ENCODE data around the gene C7orf57. TPM values are rescaled to one million over a fixed set of nuclear protein-coding genes. Genes with fewer than 3 reads are reported as not detected.
A peak's percentile ranks its signal among the peaks of the same experiment; 100 is the strongest.

The C7orf57 gene
- total and polyA plus RNA-seq, 2 experiments from 2014 or later = 0.42 to 2.1 TPM

- H3K79me2 ChIP-seq (replicated peaks; ENCODE audit: insufficient read depth) = no peaks in the 10 kb centered on the region
- peak overlapping the region; percentile 23 for H3K4me3 ChIP-seq
- peak; percentile 72 for DNase-seq (ENCODE audit: low spot score)
- Mint-ChIP-seq H3K9me3 (no peaks in the 10 kb centered on the region), H3K4me3 (peak overlapping the region; percentile 54), H3K27me3 (ENCODE audit: insufficient read depth, low read depth, poor library complexity) (peaks cover 38% of the 10 kb centered on the region), H3K27ac (peak overlapping the region; percentile 71), H3K4me1 (peaks cover 66% of the 10 kb centered on the region), H3K36me3 (ENCODE audit: low read depth) (no peaks in the 10 kb centered on the region)
- H3K4me1 ChIP-seq (ENCODE audit: insufficient read depth) = peaks cover 52% of the 10 kb centered on the region
- H3K36me3 ChIP-seq (ENCODE audit: insufficient read depth) = no peaks in the 10 kb centered on the region
- peak overlapping the region; percentile 72 for H3K4me2 ChIP-seq
- no peaks in the 10 kb centered on the region for H3F3A ChIP-seq (replicated peaks; ENCODE audit: low read depth)
- H3K27me3 ChIP-seq (ENCODE audit: insufficient read depth) = peaks cover 33% of the 10 kb centered on the region
- no peak for TF ChIP-seq ZNF462 (CRISPR knock-in tag; IDR thresholded peaks at IDR 0.05)
- no peaks in the 10 kb centered on the region for H4K20me1 ChIP-seq (replicated peaks; ENCODE audit: insufficient read depth)
- no peak overlapping the region for H2AFZ ChIP-seq
- ATAC-seq = peak; percentile 27
- H3K27ac ChIP-seq (ENCODE audit: low read depth) = peak overlapping the region; percentile 43; the same call in 1 of the 2 replicates
- H3K9me2 ChIP-seq (ENCODE audit: insufficient read depth) = peaks cover 5% of the 10 kb centered on the region; the same call in 1 of the 2 replicates
These were observed 3.6 kb downstream of the C7orf57 start for GRCh38 chr7:48038815-48039506.

- ATAC-seq (peak; percentile 18; the same call in 2 of the 3 replicates), DNase-seq (ENCODE audit: low spot score) (peak; percentile 8)
- Mint-ChIP-seq H3K4me1 (peaks cover 64% of the 10 kb centered on the region), H3K27me3 (ENCODE audit: insufficient read depth, low read depth, poor library complexity) (peaks cover 26% of the 10 kb centered on the region), H3K36me3 (ENCODE audit: low read depth) (no peaks in the 10 kb centered on the region), H3K4me3 (no peak overlapping the region), H3K9me3 (no peaks in the 10 kb centered on the region), H3K27ac (no peak overlapping the region)
- Histone ChIP-seq H3K9me2 (ENCODE audit: insufficient read depth) (peaks cover 7% of the 10 kb centered on the region), H4K20me1 (replicated peaks; ENCODE audit: insufficient read depth) (no peaks in the 10 kb centered on the region), H3K4me3 (no peak overlapping the region), H3K27me3 (ENCODE audit: insufficient read depth) (peaks cover 17% of the 10 kb centered on the region), H3F3A (replicated peaks; ENCODE audit: low read depth) (no peaks in the 10 kb centered on the region), H2AFZ (peak overlapping the region; percentile 30), H3K4me2 (peak overlapping the region; percentile 72), H3K79me2 (replicated peaks; ENCODE audit: insufficient read depth) (no peaks in the 10 kb centered on the region), H3K27ac (ENCODE audit: low read depth) (peak overlapping the region; percentile 22; the same call in 1 of the 2 replicates), H3K4me1 (ENCODE audit: insufficient read depth) (peaks cover 52% of the 10 kb centered on the region), H3K36me3 (ENCODE audit: insufficient read depth) (no peaks in the 10 kb centered on the region)
- no peak for TF ChIP-seq JUNB (IDR thresholded peaks at IDR 0.05; ENCODE audit: unreplicated experiment)
- no peak for TF ChIP-seq POLR2AphosphoS5 (IDR thresholded peaks at IDR 0.05; ENCODE audit: low read depth)
- TF ChIP-seq CTCF (conservative IDR thresholded peaks at IDR 0.05; ENCODE audit: low read depth in 2 of 2) = no peak
These were observed 5.8 kb downstream of the C7orf57 start for GRCh38 chr7:48040944-48041652.
